Stimulated activated naive B cell treated with anti-CD40 and anti-IgM and Interleukin-4, amounts not matched to agents 10 μg/mL and 1 μg/mL and 100 μg/mL, for 72 hours (primary cell): Measurements from ENCODE around the gene CDC42EP1.
"Not testable (repeated sequence)": the region's sequence is repeated elsewhere in the genome, so short reads cannot be mapped to it uniquely, and the experiment has no call there.

ENCODE experiments used
- ATAC-seq, 2 donors: fragments of 150-1000 bp; cut with Tn5 transposase; replicated peaks; 2 replicates each; pipeline ENCODE4 v1.10.0; 2021; ENCODE audit warnings: moderate library complexity in 1 of 2
- DNase-seq: peaks from one replicate; pipeline ENCODE4 v3.0.0; 2021
- H3K27ac Mint-ChIP-seq: one replicate; pipeline ENCODE4 v1.8.0; 2022; ENCODE audit warnings: mild to moderate bottlenecking, mixed read lengths
- H3K27me3 Mint-ChIP-seq, 2 donors: one replicate each; pipeline ENCODE4 v1.8.0; 2022; ENCODE audit warnings: mixed read lengths in 2 of 2
- H3K36me3 Mint-ChIP-seq, 2 donors: one replicate each; pipeline ENCODE4 v1.8.0; 2022; ENCODE audit warnings: mixed read lengths in 2 of 2, mild to moderate bottlenecking in 1 of 2
- H3K4me1 Mint-ChIP-seq, 2 donors: one replicate each; pipeline ENCODE4 v1.8.0; 2022; ENCODE audit warnings: mixed read lengths in 2 of 2, mild to moderate bottlenecking in 1 of 2
- H3K4me3 Mint-ChIP-seq, 2 donors: one replicate each; pipeline ENCODE4 v1.8.0; 2022; ENCODE audit warnings: mild to moderate bottlenecking in 2 of 2, mixed read lengths in 2 of 2, moderate library complexity in 1 of 2
- H3K9me3 Mint-ChIP-seq, 2 donors: one replicate each; pipeline ENCODE4 v1.8.0; 2022; ENCODE audit warnings: mixed read lengths in 2 of 2, mild to moderate bottlenecking in 1 of 2

Gene CDC42EP1

GRCh38 chr22:37544955-37545702, 15.2 kb upstream of the CDC42EP1 start:
- peak; percentile 36 for DNase-seq
- Mint-ChIP-seq H3K27ac (no peak overlapping the region), H3K27me3 (peaks cover 24 to 36% of the 10 kb centered on the region in 2 donors), H3K4me3 (no peak overlapping the region), H3K9me3 (no peaks in the 10 kb centered on the region), H3K4me1 (peaks cover 16 to 36% of the 10 kb centered on the region in 2 donors), H3K36me3 (no peaks in the 10 kb centered on the region)
- ATAC-seq = peak; percentile 40 to 47

DNA sequence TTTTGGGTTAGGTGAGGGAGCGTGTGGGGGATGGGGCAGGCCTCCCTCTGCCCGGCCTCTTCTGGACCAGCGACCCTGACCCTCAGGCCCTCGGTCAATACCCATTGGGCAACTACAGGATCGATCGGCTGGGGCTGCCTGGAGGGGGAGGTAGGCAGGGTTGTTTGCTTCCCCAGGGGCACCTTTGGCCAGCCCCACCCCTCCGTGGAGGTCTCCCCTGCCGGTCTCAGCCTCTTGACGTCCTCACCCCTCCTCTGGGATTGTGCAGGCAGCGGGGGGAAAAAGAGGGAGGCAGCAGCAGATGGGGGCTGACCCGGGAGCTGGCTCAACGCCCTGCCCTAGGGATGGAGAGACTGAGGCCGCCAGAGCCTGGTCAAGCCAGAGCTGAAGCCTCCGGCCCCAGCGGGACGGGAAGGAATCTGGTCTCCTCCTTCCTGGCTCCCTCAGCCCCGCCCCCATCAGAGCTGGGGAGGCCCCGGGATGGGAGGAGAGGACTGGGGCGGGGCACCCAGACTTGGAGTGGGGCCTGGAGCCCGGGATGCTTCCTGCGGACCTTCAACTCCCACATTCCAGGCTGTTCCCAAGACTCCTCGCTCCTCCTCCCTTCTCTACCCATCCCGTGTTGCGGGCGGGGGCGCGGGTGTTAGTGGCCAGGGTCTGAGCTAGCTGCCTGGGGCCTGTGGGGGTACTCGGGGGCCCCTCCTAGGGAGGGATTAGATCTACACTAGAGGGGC, 14.4 kb upstream of the CDC42EP1 start:
- DNase-seq = no peak
- Mint-ChIP-seq H3K27me3 (peaks cover 19 to 31% of the 10 kb centered on the region in 2 donors), H3K9me3 (no peaks in the 10 kb centered on the region), H3K36me3 (no peaks in the 10 kb centered on the region), H3K4me3 (no peak overlapping the region), H3K4me1 (peaks cover 16 to 31% of the 10 kb centered on the region in 2 donors), H3K27ac (peak overlapping the region; percentile 80)
- no peak for ATAC-seq

GRCh38 chr22:37546437-37547250, 13.6 kb upstream of the CDC42EP1 start:
- ATAC-seq = no peak
- H3K27ac Mint-ChIP-seq = no peak overlapping the region

DNA sequence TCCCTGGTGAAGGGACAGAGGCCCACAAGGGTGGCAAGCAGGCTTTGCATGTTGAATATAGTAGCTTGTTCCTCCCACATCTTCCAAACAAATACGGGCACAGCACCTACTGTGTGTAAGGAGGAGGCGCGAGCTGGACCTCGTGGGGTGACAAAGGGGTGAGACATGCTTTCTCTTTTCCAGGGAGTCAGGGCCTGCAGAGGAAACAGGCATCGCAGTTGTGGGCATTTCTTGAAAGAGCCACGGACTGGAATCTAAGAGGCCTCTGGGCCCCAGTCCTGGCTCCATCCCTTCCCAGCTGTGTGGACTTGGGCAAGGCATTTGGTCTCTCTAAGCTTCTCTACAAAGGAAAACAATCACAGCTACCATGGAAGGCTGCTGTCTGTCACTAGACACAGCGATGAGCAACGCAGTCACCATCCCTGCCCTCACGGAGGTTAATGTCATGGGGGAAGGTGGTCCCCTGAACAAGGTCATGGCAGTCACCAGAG, 13.0 kb upstream of the CDC42EP1 start:
- no peaks in the 10 kb centered on the region for H3K9me3 Mint-ChIP-seq
- H3K4me1 Mint-ChIP-seq = peaks cover 8 to 17% of the 10 kb centered on the region in 2 donors
- peaks cover 21 to 38% of the 10 kb centered on the region in 2 donors for H3K27me3 Mint-ChIP-seq
- H3K36me3 Mint-ChIP-seq = no peaks in the 10 kb centered on the region
- no peak overlapping the region for H3K4me3 Mint-ChIP-seq
- ATAC-seq (no peak), DNase-seq (no peak)
- H3K27ac Mint-ChIP-seq = no peak overlapping the region

More at GRCh38 chr22:37546437-37547250, 13.6 kb upstream of the CDC42EP1 start:
- Mint-ChIP-seq H3K27me3 (peaks cover 21 to 35% of the 10 kb centered on the region in 2 donors), H3K4me1 (peaks cover 14 to 24% of the 10 kb centered on the region in 2 donors), H3K36me3 (no peaks in the 10 kb centered on the region), H3K9me3 (no peaks in the 10 kb centered on the region), H3K4me3 (no peak overlapping the region)
- no peak for DNase-seq

- Mint-ChIP-seq H3K4me1 (peaks cover 7 to 16% of the 10 kb centered on the region in 2 donors), H3K27ac (no peak overlapping the region), H3K36me3 (no peaks in the 10 kb centered on the region), H3K4me3 (no peak overlapping the region), H3K27me3 (peaks cover 31 to 45% of the 10 kb centered on the region in 2 donors), H3K9me3 (no peaks in the 10 kb centered on the region)
- DNase-seq (no peak), ATAC-seq (no peak)
Observed at GRCh38 chr22:37549704-37550059, 10.6 kb upstream of the CDC42EP1 start.

GRCh38 chr22:37550921-37551320, 9.4 kb upstream of the CDC42EP1 start:
- peaks cover 30 to 45% of the 10 kb centered on the region in 2 donors for H3K27me3 Mint-ChIP-seq
- not testable (repeated sequence) for ATAC-seq, H3K27ac Mint-ChIP-seq, H3K36me3 Mint-ChIP-seq, H3K4me1 Mint-ChIP-seq, H3K9me3 Mint-ChIP-seq, DNase-seq, H3K4me3 Mint-ChIP-seq

- no peak overlapping the region for H3K27ac Mint-ChIP-seq
Observed at GRCh38 chr22:37551981-37552380, 8.3 kb upstream of the CDC42EP1 start.

DNA sequence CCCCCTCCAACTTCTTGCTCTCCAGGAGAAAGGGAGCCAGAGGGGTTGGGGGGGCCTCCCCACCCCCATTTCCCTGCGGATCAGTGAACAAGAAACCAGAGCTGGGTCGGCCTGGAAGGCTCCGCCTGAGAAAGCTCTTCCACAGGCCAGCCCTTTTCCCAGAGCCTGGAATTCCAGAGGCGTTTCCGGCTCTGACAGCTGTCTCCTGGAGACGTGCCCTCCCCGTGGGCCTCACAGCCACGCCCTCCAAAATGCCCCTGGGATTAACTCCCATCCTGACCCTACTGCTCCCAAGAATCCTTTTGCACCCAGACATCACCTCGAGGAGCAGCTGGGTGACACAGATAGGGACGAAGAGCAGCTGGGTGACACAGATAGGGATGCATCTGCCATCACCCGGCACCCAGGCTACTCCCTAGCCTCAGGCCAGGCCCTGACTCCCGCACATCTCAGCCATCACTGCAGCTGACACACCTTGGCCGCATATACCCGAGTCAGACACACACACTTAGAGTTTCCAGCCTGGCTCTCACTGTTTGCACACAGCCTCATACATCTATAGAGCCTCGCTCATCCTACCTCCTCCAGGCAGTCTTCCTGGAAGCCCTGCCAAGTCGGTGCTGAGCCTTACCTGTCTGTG, 7.6 kb upstream of the CDC42EP1 start:
- Mint-ChIP-seq H3K27me3 (peaks cover 45 to 55% of the 10 kb centered on the region in 2 donors), H3K4me1 (peaks cover 3 to 6% of the 10 kb centered on the region in 2 donors)

More at GRCh38 chr22:37551981-37552380, 8.3 kb upstream of the CDC42EP1 start:
- no peaks in the 10 kb centered on the region for H3K9me3 Mint-ChIP-seq
- H3K36me3 Mint-ChIP-seq = no peaks in the 10 kb centered on the region
- no peak overlapping the region for H3K4me3 Mint-ChIP-seq
- peaks cover 0 to 6% of the 10 kb centered on the region in 2 donors for H3K4me1 Mint-ChIP-seq
- peaks cover 38 to 48% of the 10 kb centered on the region in 2 donors for H3K27me3 Mint-ChIP-seq
- no peak for ATAC-seq
- no peak for DNase-seq

DNA sequence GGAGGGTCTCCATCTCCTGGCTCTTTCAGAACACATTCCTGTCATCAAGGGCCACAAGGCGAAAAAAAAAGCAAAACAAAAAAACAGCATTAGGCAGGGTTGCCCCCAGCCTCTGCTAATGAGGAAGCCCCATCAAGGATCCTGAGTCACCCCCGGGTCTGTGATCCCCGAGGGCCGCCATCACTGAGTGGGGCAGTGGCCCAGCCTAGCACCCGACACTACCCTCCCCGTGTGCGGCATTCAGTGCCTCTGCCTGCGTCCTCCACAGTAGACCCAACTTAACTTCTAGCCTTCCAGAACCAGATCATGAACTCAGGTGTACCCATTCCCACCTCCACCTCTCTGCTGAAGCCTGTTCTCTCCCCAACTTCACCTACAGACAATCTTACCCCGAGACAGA, 6.6 kb upstream of the CDC42EP1 start:
- Mint-ChIP-seq H3K27ac (no peak overlapping the region), H3K27me3 (peaks cover 54 to 61% of the 10 kb centered on the region in 2 donors), H3K9me3 (no peaks in the 10 kb centered on the region), H3K4me3 (no peak overlapping the region), H3K4me1 (peaks cover 3 to 6% of the 10 kb centered on the region in 2 donors), H3K36me3 (no peaks in the 10 kb centered on the region)
- DNase-seq = no peak
- ATAC-seq = no peak

More for the DNA sequence above, 7.6 kb upstream of the CDC42EP1 start:
- no peaks in the 10 kb centered on the region for H3K9me3 Mint-ChIP-seq
- H3K27ac Mint-ChIP-seq = no peak overlapping the region
- H3K4me3 Mint-ChIP-seq = no peak overlapping the region
- no peaks in the 10 kb centered on the region for H3K36me3 Mint-ChIP-seq
- DNase-seq (no peak), ATAC-seq (no peak)

GRCh38 chr22:37555029-37555428, 5.3 kb upstream of the CDC42EP1 start:
- no peak overlapping the region for H3K27ac Mint-ChIP-seq
- no peaks in the 10 kb centered on the region for H3K36me3 Mint-ChIP-seq
- H3K4me3 Mint-ChIP-seq = no peak overlapping the region
- DNase-seq = no peak
- ATAC-seq = no peak
- peaks cover 3 to 6% of the 10 kb centered on the region in 2 donors for H3K4me1 Mint-ChIP-seq
- H3K9me3 Mint-ChIP-seq = no peaks in the 10 kb centered on the region
- H3K27me3 Mint-ChIP-seq = peaks cover 58 to 70% of the 10 kb centered on the region in 2 donors

GRCh38 chr22:37556710-37557109, 3.6 kb upstream of the CDC42EP1 start:
- H3K27ac Mint-ChIP-seq = no peak overlapping the region
- no peaks in the 10 kb centered on the region for H3K36me3 Mint-ChIP-seq
- H3K4me3 Mint-ChIP-seq = no peak overlapping the region
- peaks cover 8 to 15% of the 10 kb centered on the region in 2 donors for H3K4me1 Mint-ChIP-seq
- H3K27me3 Mint-ChIP-seq = peaks cover 58 to 69% of the 10 kb centered on the region in 2 donors
- ATAC-seq (no peak), DNase-seq (no peak)
- no peaks in the 10 kb centered on the region for H3K9me3 Mint-ChIP-seq

DNA sequence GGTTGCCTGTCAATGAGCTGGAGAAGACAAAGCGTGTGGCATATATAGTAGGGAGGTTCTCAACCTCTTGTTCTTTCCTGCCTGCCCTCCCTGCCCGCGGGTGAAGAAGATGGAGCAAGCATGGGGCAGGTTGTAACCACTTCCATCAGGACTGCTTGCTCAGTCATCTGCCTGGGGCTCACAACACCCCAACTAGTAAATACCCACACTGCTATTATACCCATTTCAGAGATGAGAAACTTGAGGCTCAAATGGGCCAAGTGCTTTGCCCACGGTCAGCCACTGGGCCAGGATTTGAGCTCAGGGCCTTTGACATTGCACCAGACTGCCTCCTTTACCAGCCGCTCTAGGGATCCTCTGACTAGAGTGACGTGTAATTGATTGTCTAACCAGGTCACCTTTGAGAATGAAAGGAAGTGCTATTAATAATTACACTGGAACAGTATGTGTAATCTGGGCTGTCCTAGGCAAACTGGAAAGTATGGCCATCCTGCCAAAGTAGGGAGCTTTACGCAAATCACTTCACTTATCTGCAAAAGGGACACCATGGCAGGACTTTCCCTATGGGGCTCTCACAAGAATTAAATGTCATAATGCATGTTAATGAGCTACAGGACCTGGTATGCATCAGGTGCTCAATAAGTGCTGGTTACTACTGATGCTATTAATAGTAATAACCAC, 2.8 kb upstream of the CDC42EP1 start:
- peaks cover 15 to 22% of the 10 kb centered on the region in 2 donors for H3K4me1 Mint-ChIP-seq
- DNase-seq = no peak
- no peaks in the 10 kb centered on the region for H3K9me3 Mint-ChIP-seq
- H3K27me3 Mint-ChIP-seq = peaks cover 64 to 73% of the 10 kb centered on the region in 2 donors
- H3K27ac Mint-ChIP-seq = no peak overlapping the region
- H3K36me3 Mint-ChIP-seq = no peaks in the 10 kb centered on the region
- no peak overlapping the region for H3K4me3 Mint-ChIP-seq
- peak in 1 of 2 donors; percentile 28 for ATAC-seq

GRCh38 chr22:37558815-37559214, 1.5 kb upstream of the CDC42EP1 start:
- no peak for DNase-seq
- Mint-ChIP-seq H3K27me3 (peaks cover 63 to 74% of the 10 kb centered on the region in 2 donors), H3K9me3 (no peaks in the 10 kb centered on the region), H3K4me1 (peaks cover 15 to 22% of the 10 kb centered on the region in 2 donors), H3K36me3 (no peaks in the 10 kb centered on the region), H3K4me3 (no peak overlapping the region), H3K27ac (no peak overlapping the region)
- ATAC-seq = no peak
